SK-N-SH treated with all-trans-retinoic acid at 6 μM for 48 hours (cell line): ENCODE measurements around the gene FERMT2.

Experiments used
- BACH2 ChIP-seq: fragments of 250-450 bp; sonication (Bioruptor Pico); IDR thresholded peaks from 2 replicates; pipeline ENCODE4 v1.9.0; 2021; ENCODE audit warnings: mild to moderate bottlenecking, borderline replicate concordance
- ESRRG ChIP-seq: fragments of 250-450 bp; sonication (Bioruptor Pico); IDR thresholded peaks from 2 replicates; pipeline ENCODE4 v1.6.1; 2021; ENCODE audit warnings: mild to moderate bottlenecking
- TCF4 ChIP-seq: fragments of 250-450 bp; sonication (Bioruptor Pico); IDR thresholded peaks from 2 replicates; pipeline ENCODE4 v1.8.0; 2021; ENCODE audit warnings: mild to moderate bottlenecking, moderate library complexity, borderline replicate concordance
- ZNF8 ChIP-seq: fragments of 450-650 bp; formaldehyde crosslinking; IDR thresholded peaks from 2 replicates; pipeline ENCODE4 v1.5.0; 2020; ENCODE audit warnings: mild to moderate bottlenecking, moderate library complexity
- TF ChIP-seq, protein P1 (sequence below): fragments of 250-450 bp; sonication (Bioruptor Pico); IDR thresholded peaks from 2 replicates; pipeline ENCODE4 v1.8.0; 2020; ENCODE audit warnings: mild to moderate bottlenecking, moderate library complexity, borderline replicate concordance

- no peak for TF ChIP-seq ESRRG
- TF ChIP-seq, protein P1, sequence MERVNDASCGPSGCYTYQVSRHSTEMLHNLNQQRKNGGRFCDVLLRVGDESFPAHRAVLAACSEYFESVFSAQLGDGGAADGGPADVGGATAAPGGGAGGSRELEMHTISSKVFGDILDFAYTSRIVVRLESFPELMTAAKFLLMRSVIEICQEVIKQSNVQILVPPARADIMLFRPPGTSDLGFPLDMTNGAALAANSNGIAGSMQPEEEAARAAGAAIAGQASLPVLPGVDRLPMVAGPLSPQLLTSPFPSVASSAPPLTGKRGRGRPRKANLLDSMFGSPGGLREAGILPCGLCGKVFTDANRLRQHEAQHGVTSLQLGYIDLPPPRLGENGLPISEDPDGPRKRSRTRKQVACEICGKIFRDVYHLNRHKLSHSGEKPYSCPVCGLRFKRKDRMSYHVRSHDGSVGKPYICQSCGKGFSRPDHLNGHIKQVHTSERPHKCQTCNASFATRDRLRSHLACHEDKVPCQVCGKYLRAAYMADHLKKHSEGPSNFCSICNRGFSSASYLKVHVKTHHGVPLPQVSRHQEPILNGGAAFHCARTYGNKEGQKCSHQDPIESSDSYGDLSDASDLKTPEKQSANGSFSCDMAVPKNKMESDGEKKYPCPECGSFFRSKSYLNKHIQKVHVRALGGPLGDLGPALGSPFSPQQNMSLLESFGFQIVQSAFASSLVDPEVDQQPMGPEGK (CRISPR knock-in tag), result no peak
- no peak for TF ChIP-seq BACH2
- TF ChIP-seq TCF4 (CRISPR knock-in tag), result no peak
- no peak for TF ChIP-seq ZNF8 (CRISPR knock-in tag)
Observed at GRCh38 chr14:52860910-52861309, 89.9 kb downstream of the FERMT2 start.
